GM21526 (cell line): ENCODE measurements around the gene SPACA4.
"Not testable (repeated sequence)": the region's sequence is repeated elsewhere in the genome, so short reads cannot be mapped to it uniquely, and the experiment has no call there.

Experiments
- ATAC-seq: cut with Tn5 transposase; IDR thresholded peaks from one replicate; pipeline ENCODE4 v1.9.1; 2021; ENCODE audit warnings: moderate library complexity; ENCODE audit not compliant: unreplicated experiment, low FRiP score

SPACA4 gene, protein sequence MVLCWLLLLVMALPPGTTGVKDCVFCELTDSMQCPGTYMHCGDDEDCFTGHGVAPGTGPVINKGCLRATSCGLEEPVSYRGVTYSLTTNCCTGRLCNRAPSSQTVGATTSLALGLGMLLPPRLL

DNA sequence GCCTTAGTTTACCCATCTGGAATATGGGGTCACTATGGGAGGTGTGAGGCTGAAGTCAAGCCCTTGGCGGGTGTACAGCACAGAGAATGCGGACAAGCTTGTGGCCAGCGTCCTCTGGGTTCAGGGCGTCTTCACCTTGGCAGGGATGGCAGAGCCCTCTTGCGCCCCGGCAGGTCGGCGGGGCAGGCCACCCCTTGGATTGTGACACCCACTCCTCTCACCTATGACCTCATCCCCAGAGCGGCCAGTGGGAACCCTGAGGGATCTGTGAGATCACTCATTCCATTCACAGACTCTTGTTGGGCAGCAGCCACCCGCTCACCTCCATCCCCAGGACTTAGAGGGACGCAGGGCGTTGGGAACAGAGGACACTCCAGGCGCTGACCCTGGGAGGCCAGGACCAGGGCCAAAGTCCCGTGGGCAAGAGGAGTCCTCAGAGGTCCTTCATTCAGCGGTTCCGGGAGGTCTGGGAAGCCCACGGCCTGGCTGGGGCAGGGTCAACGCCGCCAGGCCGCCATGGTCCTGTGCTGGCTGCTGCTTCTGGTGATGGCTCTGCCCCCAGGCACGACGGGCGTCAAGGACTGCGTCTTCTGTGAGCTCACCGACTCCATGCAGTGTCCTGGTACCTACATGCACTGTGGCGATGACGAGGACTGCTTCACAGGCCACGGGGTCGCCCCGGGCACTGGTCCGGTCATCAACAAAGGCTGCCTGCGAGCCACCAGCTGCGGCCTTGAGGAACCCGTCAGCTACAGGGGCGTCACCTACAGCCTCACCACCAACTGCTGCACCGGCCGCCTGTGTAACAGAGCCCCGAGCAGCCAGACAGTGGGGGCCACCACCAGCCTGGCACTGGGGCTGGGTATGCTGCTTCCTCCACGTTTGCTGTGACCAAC, at the start of gene SPACA4:
SPACA4 (plus strand) TSS at position 280 of the 896 bp plus-strand sequence; CDS start at position 517, 237 bp downstream.
- no peak for ATAC-seq

DNA sequence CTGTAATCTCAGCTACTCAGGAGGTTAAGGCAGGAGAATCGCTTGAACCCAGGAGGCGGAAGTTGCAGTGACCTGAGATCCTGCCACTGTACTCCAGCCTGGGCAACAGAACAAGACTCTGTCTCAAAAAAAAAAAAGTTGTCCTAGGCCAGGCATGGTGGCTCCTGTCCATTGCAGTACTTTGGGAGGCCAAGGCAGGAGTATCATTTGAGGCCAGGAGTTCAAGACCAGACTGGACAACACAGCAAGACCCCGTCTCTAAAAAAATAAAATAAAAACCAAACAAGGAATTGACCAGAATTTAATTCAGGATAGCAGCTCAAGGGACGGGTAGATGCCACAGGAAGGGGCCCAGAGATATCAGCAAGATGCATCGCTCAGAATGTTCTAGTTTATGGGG, 49.7 kb upstream of the SPACA4 start:
- ATAC-seq, result no peak

DNA sequence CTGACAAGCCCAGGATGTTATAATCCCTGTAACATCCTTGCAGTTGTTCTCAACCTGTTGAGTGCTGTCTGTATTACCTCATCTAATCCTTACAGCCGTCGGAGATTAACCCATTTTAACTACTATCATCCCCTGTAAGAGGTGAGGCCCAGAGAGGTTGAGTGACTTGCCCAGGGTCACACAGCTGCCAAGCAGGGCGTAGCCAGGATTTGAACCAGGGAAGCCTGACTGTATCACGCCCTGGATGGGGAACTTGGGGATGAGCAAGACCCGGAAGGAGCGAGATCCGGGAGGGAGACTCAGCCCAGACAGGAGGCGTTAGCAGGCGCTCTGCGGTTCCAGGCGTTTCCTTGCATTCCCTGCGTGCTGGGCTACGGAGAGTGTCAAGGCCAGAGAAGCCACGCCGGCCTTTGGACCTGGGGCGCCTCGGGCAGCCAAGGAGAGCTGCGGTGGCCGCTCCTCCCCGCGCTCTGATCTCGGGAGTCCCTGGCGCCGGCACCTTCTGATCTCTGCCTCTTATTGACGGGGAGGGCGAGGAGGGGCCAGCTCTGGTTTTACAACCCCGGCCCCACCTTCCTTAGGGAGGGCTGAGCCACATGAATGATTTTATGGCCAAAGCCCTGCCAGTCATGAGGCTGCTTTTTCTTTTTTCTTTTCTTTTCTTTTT, 48.4 kb upstream of the SPACA4 start:
- no peak for ATAC-seq

DNA sequence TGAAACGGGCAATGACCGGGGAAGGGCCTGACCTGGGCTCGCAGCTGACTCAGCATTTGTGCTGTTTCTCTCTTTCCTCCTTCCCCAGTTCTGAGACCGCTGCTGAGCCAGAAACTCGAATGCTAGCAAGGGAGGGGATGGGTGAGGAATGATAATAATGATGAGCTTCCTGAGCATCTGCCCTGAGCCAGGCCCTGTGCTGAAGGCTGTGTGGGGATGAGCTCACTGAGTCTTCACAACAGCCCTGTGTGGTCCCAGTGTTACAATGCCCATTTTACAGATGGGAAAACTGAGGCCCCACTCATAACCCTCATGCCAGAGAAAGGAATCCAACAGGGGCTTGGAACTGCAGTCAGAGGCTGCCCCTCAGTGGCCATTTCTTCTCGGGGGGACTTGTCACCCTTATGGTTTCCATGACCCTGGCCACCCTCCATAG, 46.4 kb upstream of the SPACA4 start:
- ATAC-seq, result no peak

DNA sequence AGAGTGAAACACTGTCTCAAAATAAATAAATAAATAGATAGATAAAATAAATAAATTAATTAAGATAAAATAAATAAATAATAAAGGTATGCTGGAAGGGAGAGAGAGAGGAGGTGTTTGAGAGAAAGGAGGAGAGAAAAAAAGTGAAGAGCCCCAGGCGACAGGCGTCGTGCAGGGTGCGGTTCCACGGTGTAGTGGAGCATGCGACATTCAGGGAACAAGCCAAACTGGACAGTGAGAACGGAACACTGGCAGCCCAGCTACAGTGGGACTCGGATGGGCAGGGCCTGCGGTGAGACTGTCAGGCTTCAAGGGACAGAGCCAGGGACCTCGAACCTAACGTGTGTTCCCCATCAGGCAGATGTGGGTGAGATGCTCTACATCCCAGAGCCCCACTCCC, 45.1 kb upstream of the SPACA4 start:
- ATAC-seq, result no peak

DNA sequence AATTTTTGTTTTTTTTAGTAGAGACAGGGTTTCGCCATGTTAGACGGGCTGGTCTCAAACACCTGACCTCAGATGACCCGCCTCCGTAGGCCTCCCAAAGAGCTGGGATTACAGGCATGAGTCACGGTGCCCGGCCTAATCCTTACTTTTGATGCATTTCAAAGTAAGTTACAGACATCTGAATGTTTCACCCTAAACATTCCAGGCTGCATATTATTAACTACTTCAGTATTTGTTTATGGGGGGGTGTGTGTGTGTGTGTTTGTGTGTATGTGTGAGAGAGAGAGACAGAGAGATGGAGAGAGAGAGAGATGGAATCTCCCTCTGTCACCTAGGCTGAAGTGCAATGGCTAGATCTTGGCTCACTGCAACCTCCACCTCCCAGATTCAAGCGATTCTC, 41.5 kb upstream of the SPACA4 start:
- no peak for ATAC-seq

DNA sequence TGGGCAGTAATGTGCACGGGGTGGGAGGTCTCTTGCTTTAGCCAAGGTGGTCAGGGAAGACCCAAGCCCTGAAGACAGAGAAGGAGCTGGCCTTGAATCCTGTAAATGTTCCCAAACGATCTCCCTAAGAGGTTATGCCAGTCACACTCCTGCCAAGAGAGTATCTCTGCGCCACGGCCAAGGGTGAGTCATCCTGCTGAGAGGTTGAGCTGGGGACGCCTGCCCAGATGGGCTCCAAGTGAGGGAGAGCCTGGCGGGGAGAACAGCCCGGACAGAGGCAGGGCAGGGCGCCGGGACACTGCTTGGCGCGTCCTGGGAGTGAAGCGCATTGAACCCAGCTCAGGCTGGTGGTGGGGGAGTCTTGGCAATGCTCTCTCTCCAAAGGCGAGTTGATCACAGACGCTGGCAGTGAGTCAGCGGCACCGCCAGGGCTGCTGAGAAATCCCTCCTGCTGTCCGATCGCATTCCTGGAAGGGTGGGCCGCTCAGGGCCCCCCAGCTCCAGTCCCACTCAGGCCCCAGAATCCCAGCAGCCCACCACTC, 38.1 kb upstream of the SPACA4 start:
- no peak for ATAC-seq

DNA sequence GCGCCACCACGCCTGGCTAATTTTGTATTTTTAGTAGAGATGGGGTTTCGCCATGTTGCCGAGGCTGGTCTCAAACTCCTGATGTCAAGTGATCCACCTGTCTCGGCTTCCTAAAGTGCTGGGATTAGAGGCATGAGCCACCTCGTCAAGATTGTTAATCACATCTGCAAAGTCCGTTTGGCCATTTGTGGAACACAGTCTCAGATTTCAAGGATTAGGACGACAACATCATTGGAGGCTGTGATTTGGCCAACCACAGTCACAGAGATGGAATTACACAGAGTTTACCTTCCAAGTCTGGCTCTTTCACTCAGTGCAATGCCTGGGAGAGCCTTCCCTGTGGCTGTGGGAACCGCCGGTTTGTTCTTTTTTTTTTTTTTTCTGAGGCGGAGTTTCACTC, 36.7 kb upstream of the SPACA4 start:
- ATAC-seq, result no peak

DNA sequence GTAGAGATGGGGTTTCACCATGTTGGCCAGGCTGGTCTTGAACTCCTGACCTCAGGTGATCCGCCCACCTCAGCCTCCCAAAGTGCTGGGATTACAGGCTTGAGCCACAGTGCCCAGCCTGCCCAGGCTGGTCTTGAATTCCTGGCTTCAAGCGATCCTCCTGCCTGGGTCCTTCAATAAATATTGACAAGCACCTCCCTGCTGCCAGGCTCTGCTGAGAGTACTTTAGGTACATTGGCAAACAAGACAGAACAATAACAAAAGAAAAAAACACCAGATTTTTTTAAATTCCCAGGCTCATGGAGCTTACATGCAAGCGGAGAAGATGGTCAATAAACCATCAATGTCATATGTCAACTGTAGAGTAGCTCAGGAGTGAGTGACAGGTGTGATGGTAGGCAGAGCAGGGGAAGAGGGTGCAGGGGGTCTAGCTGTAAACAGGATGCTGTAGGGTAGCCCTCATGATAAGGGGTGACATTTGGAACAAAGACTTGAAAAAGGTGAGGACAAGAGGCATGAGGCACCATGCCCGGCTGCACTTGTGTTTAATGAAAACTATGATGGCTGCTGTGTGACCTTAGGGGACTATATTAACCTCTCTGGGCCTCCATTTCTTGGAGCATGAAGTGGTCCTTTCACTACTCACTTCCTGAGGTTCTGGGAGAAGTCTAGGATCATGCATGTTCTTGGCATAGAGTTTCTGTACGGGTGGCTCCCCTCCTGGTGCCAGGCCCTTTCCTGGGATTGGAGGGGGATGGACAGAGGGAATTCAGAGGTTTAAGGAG, 35.0 kb upstream of the SPACA4 start:
- ATAC-seq, result no peak

DNA sequence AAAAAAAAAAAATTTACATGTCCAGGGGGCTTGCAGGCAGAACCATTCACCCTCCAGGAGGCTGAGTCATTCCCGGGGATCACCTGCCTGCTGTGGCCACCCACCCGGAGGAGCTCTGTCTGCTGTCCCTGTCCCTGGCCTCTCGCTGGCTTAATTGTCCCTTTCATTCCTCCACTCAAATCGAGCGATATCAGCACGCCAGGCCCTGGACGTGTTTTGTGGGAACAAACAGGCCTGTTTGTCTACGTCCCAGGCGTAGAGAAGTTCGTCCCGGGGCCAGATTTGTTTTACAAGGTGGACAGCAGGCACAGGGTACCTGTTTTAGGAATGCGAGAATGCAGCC, 33.4 kb upstream of the SPACA4 start:
- no peak for ATAC-seq

DNA sequence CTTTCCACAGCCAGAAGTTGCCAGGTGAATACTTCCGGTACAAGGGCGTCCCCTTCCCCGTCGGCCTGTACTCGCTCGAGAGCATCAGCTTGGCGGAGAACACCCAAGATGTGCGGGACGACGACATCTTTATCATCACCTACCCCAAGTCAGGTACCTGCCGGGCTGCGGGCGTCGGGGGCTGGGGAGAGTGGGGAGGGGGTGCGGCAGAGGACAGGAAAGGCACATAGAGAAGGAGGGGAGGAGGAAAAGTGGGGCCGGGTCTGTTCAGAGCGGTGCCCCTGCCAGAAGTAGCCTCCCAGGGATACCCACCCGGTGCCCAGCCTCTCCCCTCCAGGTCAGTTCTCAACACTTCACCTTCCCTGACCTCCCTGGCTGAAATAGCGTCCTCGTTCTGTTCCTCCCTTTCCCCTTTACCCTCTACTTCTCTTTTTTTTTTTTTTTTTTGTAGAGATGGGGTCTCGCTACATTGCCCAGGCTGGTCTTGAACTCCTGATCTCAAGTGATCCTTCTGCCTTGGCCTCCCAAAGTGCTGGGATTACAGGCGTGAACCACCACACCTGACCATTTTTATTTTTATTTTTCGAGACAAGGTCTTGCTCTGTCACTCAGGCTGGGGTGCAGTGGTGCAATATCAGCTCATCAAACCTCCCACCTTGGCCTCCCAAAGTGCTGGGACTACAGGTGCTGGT, 30.5 kb upstream of the SPACA4 start:
- ATAC-seq, result no peak

DNA sequence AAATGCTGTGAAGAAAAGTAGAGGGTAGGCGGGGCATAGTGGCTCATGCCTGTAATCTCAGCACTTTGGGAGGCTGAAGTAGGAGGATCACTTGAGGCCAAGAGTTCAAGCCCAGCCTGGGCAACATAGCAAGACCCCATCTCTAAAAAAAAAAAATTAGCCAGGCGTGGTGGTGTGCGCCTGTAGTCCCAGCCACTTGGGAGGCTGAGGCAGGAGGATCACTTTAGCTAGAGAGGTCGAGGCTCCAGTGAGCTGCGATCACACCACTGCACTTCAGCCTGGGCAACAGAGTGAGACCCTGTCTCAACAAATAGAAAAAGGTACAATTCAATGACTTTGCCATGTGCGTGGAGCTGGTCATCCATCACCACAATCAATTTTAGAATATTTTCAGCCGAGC, 28.6 kb upstream of the SPACA4 start:
- ATAC-seq, result not testable (repeated sequence)

DNA sequence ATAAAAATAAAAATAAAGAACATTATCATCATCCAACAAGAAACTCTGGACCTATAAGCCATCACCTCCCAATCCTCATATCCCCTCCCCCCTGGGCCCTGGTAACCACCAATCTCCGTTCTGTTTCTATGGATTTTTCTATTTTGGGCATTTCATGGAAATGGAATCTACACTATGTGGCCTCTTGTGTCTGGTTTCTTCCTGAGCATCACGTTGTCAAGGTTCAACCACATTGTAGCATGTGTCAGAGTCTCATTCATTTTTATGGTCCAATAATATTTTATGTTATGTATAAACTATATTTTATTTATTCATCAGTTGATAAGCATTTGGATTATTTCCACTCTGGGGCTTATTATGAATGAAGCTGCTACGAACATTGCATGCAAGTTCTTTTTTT, 27.7 kb upstream of the SPACA4 start:
- ATAC-seq, result no peak

DNA sequence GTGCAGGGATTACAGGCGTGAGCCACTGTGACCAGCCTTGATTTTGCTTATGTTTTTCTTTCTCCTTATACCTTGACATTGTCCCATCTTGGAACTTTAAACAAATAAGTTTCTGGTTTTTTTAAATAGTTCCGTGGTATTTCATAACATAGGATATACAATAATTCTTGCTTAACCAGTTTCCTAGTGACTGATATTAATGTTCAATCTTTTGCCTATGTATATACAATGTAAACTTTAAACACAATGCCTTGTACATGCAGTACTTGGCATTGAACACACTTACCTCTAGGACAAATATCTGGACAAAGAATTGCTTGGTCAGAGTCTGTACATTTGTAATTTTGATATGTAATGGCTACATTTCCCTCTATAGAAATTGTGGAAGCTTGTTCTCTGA, 24.4 kb upstream of the SPACA4 start:
- no peak for ATAC-seq

DNA sequence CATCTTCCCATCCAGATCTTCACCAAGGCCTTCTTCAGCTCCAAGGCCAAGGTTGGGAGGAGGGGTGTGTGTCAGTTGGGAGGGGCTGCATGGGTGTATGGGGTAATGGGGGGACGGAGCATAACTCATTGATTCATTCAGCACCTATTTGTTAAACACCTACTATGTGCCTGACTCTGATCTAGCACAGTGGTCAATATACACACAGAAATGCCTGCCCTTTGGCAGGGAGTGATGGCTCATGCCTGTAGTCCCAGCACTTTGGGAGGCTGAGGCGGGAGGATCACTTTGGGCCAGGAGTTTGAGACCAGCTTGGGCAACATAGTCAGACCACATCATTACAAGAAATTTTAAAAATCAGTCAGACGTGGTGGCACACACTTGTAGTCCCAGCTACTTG, 19.2 kb upstream of the SPACA4 start:
- no peak for ATAC-seq

DNA sequence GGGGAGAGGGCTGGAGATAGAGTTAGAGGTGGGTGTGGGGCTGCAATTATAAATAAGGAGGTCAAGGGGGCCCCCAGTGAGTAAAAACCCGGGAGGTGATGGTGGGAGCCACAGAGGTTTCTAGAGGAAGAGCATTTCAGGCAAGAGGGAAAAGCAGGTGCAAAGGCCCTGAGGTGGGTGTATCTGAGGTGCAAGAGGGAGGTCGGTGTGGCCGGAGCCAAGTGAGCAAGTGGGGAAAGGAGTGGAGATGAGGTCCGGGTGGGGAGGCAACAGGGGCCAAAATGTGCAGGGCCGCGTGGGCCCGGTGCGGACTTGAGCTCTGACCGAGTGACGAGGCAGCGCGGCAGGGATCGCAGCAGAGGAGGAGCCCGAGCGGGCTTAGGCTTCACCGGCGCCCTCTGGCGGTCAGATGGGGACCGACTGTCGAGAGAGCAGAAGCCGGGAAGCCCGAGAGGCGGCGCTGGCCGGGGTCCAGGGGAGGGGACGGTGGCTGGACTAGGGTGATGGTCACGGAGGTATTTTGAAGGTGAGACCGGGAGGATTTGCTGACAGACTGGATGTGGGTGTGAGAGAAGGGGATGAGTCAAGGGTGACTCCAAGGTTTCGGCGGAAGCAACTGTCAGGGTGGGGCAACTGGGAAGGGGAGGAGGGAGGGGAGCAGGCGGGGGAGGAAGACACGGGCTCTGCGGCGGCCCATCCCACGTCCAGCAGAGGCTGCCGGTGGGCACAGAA, 17.7 kb upstream of the SPACA4 start:
- no peak for ATAC-seq

DNA sequence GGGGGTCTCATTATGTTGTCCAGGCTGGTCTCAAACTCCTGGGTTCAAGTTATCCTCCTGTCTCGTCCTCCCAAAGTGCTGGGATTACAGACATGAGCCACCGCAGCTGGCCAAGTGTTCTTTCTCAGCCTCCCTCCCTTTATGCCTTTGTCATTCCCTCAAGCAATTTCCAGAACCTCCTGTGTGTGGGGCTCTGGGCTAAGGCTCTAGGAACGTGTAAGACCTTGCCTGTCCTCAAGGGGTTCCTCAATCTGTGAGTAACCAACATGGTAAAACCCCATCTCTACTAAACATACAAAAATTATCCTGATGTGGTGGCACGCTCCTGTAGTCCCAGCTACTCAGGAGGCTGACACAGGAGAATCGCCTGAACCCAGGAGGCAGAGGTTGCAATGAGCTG, 15.5 kb upstream of the SPACA4 start:
- ATAC-seq, result no peak

DNA sequence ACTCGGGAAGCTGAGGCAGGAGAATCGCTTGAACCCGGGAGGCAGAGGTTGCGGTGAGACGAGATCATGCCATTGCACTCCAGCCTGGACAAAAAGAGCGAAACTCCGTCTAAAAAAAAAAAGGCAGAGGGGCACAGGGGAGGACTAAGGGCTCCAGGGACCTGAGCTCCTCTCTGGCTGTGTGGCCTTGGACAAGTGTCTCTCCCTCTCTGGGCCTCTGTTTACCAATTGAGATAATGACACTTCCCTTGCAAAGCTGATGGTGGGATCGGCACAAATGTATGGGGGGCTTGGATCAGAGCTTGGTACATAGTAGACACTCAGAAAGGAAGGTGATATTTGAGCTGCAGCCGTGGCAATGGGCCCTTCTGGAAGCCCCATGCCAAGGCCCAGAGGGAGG, 11.4 kb upstream of the SPACA4 start:
- ATAC-seq, result no peak

DNA sequence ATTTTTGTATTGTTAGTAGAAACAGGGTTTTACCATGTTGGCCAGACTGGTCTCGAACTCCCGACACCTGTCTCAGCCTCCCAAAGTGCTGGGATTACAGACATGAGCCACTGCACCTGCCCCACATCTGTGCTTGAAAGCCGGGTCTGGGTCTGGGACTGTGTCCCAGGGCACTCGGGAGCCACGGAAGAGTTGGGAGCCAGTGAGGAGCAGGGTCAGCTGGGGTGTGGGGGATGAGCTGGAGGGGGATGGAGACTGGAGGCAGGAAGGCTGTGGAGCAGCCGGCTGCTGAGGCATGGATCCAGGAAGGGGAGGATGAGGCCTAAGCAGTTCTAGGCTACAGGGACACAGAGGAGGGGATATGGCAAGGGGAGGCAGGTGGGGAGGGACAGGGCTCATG, 10.7 kb upstream of the SPACA4 start:
- no peak for ATAC-seq

DNA sequence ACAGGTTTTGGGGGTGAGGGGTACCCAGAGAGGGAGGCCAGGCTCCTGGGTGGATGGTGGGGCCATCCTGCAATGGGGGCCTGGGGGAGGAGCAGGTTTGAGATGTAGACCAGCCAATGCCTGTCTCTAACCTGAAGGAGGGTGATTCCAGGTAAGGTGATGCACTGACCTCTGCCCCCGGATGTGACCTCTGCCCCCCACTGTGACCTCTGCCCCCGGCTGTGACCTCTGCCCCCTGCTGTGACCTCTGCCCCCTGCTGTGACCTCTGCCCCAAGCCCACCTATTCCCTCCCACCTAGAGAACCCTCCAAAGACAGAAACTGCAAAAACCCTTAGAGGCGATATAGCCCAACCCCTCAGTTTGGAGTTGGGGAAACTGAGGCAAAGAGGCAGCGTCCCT, 10.3 kb upstream of the SPACA4 start:
- no peak for ATAC-seq
